Sigmoid colon (tissue), 4 donors: ENCODE data around the gene KLHL26.

ENCODE experiments used
- EP300 ChIP-seq, 4 donors: sonication (generic); formaldehyde crosslinking; IDR thresholded peaks; one replicate each; pipeline ENCODE4 v1.6.1; 2017; ENCODE audit warnings: antibody characterized with exemption in 4 of 4
- POLR2A ChIP-seq, 2 donors: fragments of 450-650 bp; IDR thresholded peaks; one replicate each; pipeline ENCODE4 v1.6.1; 2016; ENCODE audit warnings: antibody characterized with exemption in 2 of 2, mild to moderate bottlenecking in 2 of 2, moderate library complexity in 2 of 2

- TF ChIP-seq EP300 (IDR thresholded peaks at IDR 0.05) (no peak), POLR2A (IDR thresholded peaks at IDR 0.05) (no peak)
Measured at GRCh38 chr19:18666317-18666716, 29.5 kb downstream of the KLHL26 start.
